Measurements from ENCODE around the gene STAG3. TPM values are rescaled to one million over a fixed set of nuclear protein-coding genes. Genes with fewer than 3 reads are reported as not detected.
A peak's percentile ranks its signal among the peaks of the same experiment; 100 is the strongest.

Gene STAG3
- total and polyA plus RNA-seq, 2 experiments from 2014 or later, result 4.6 to 4.7 TPM

GRCh38 chr7:100137851-100138760 lies 39.6 kb upstream of the STAG3 start:
- H4K20me1 ChIP-seq (replicated peaks; ENCODE audit: insufficient read depth), result no peaks in the 10 kb centered on the region
- Mint-ChIP-seq H3K4me1 (no peaks in the 10 kb centered on the region), H3K4me3 (no peak overlapping the region)

GRCh38 chr7:100141555-100141949 lies 36.2 kb upstream of the STAG3 start:
- Mint-ChIP-seq H3K4me3 (no peak overlapping the region), H3K4me1 (peaks cover 8% of the 10 kb centered on the region; the same call in 2 of the 3 replicates), H3K27me3 (ENCODE audit: insufficient read depth, low read depth, poor library complexity) (peaks cover 2% of the 10 kb centered on the region), H3K27ac (no peak overlapping the region), H3K9me3 (peaks cover 4% of the 10 kb centered on the region; the same call in 1 of the 3 replicates), H3K36me3 (ENCODE audit: low read depth) (no peaks in the 10 kb centered on the region; the same call in 2 of the 3 replicates)
- H3K79me2 ChIP-seq (replicated peaks; ENCODE audit: insufficient read depth), result no peaks in the 10 kb centered on the region
- H3K36me3 ChIP-seq (ENCODE audit: insufficient read depth), result no peaks in the 10 kb centered on the region
- ATAC-seq, result no peak
- no peaks in the 10 kb centered on the region for H3K4me1 ChIP-seq (ENCODE audit: insufficient read depth)
- H3K27me3 ChIP-seq (ENCODE audit: insufficient read depth), result no peaks in the 10 kb centered on the region
- H3K4me2 ChIP-seq, result no peak overlapping the region
- H4K20me1 ChIP-seq (replicated peaks; ENCODE audit: insufficient read depth), result no peaks in the 10 kb centered on the region
- H2AFZ ChIP-seq, result 0 out of 2 replicates have a peak overlapping the region, but pooled peaks have one; percentile 10
- no peaks in the 10 kb centered on the region for H3K9me2 ChIP-seq (ENCODE audit: insufficient read depth)
- H3K4me3 ChIP-seq, result no peak overlapping the region
- no peaks in the 10 kb centered on the region for H3F3A ChIP-seq (replicated peaks; ENCODE audit: low read depth)
- DNase-seq (ENCODE audit: low spot score), result no peak
- H3K27ac ChIP-seq (ENCODE audit: low read depth), result no peak overlapping the region
- TF ChIP-seq CTCF (conservative IDR thresholded peaks at IDR 0.05; ENCODE audit: low read depth in 2 of 2) (no peak), ETS1 (IDR thresholded peaks at IDR 0.05) (no peak), EZH2phosphoT487 (IDR thresholded peaks at IDR 0.05; ENCODE audit: unreplicated experiment) (no peak), EZH2 (IDR thresholded peaks at IDR 0.05; ENCODE audit: low read depth, unreplicated experiment) (no peak), JUNB (IDR thresholded peaks at IDR 0.05; ENCODE audit: unreplicated experiment) (no peak), STAT1 (IDR thresholded peaks at IDR 0.05; ENCODE audit: unreplicated experiment) (no peak)

More at GRCh38 chr7:100137851-100138760, 39.6 kb upstream of the STAG3 start:
- H3K27ac ChIP-seq (ENCODE audit: low read depth), result no peak overlapping the region
- H3K27ac Mint-ChIP-seq, result no peak overlapping the region
- H2AFZ ChIP-seq, result no peak overlapping the region
- no peaks in the 10 kb centered on the region for H3K4me1 ChIP-seq (ENCODE audit: insufficient read depth)
- no peaks in the 10 kb centered on the region for H3K9me2 ChIP-seq (ENCODE audit: insufficient read depth)
- ATAC-seq (no peak), DNase-seq (ENCODE audit: low spot score) (no peak)
- H3K27me3 Mint-ChIP-seq (ENCODE audit: insufficient read depth, low read depth, poor library complexity), result peaks cover 3% of the 10 kb centered on the region
- no peak overlapping the region for H3K4me3 ChIP-seq
- no peaks in the 10 kb centered on the region for H3K36me3 ChIP-seq (ENCODE audit: insufficient read depth)
- H3K4me2 ChIP-seq, result no peak overlapping the region
- no peaks in the 10 kb centered on the region for H3K27me3 ChIP-seq (ENCODE audit: insufficient read depth)
- no peaks in the 10 kb centered on the region for H3K79me2 ChIP-seq (replicated peaks; ENCODE audit: insufficient read depth)
- H3K9me3 Mint-ChIP-seq, result no peaks in the 10 kb centered on the region; the same call in 2 of the 3 replicates
- H3K36me3 Mint-ChIP-seq (ENCODE audit: low read depth), result no peaks in the 10 kb centered on the region
- H3F3A ChIP-seq (replicated peaks; ENCODE audit: low read depth), result no peaks in the 10 kb centered on the region
- TF ChIP-seq EZH2phosphoT487 (IDR thresholded peaks at IDR 0.05; ENCODE audit: unreplicated experiment) (no peak), ETS1 (IDR thresholded peaks at IDR 0.05) (no peak), STAT1 (IDR thresholded peaks at IDR 0.05; ENCODE audit: unreplicated experiment) (no peak), ZNF331 (CRISPR knock-in tag; IDR thresholded peaks at IDR 0.05; ENCODE audit: low read depth) (no peak), CREB1 (CRISPR knock-in tag; IDR thresholded peaks at IDR 0.05; ENCODE audit: low read depth) (no peak), ZNF114 (CRISPR knock-in tag; IDR thresholded peaks at IDR 0.05) (no peak), EZH2 (IDR thresholded peaks at IDR 0.05; ENCODE audit: low read depth, unreplicated experiment) (no peak), NANOG (IDR thresholded peaks at IDR 0.05; ENCODE audit: borderline replicate concordance) (no peak)

Data from GM23338 (cell line).